ENCODE data around the gene CPNE5. TPM values are rescaled to one million over a fixed set of nuclear protein-coding genes. Genes with fewer than 3 reads are reported as not detected.

CPNE5 gene
- total RNA-seq, 1 donor from 2014 or later, result 0.13 TPM

- no peak overlapping the region for H3K4me3 ChIP-seq (ENCODE audit: low read depth, low read length)
- peaks cover 6% of the 10 kb centered on the region for H3K27me3 ChIP-seq (ENCODE audit: control insufficient read depth, insufficient read depth, low read length)
- TF ChIP-seq CTCF (IDR thresholded peaks at IDR 0.05; ENCODE audit: insufficient read depth, low read length, poor library complexity, severe bottlenecking), result no peak
- H3K36me3 ChIP-seq (ENCODE audit: control insufficient read depth, insufficient read depth, low read length), result no peaks in the 10 kb centered on the region
- DNase-seq (ENCODE audit: low read depth), result no peak
These were observed 8.7 kb upstream of the CPNE5 start for GRCh38 chr6:36847991-36848390.

- H3K4me3 ChIP-seq (ENCODE audit: low read depth, low read length), result no peak overlapping the region
- no peak for DNase-seq (ENCODE audit: low read depth)
- peaks cover 6% of the 10 kb centered on the region for H3K27me3 ChIP-seq (ENCODE audit: control insufficient read depth, insufficient read depth, low read length)
- TF ChIP-seq CTCF (IDR thresholded peaks at IDR 0.05; ENCODE audit: insufficient read depth, low read length, poor library complexity, severe bottlenecking), result no peak
- H3K36me3 ChIP-seq (ENCODE audit: control insufficient read depth, insufficient read depth, low read length), result no peaks in the 10 kb centered on the region
These were observed 7.9 kb upstream of the CPNE5 start for GRCh38 chr6:36847152-36847551.

GRCh38 chr6:36845233-36845632 is 6.0 kb upstream of the CPNE5 start:
- Histone ChIP-seq H3K4me3 (ENCODE audit: low read depth, low read length) (no peak overlapping the region), H3K27me3 (ENCODE audit: control insufficient read depth, insufficient read depth, low read length) (peaks cover 15% of the 10 kb centered on the region), H3K36me3 (ENCODE audit: control insufficient read depth, insufficient read depth, low read length) (no peaks in the 10 kb centered on the region)
- TF ChIP-seq CTCF (IDR thresholded peaks at IDR 0.05; ENCODE audit: insufficient read depth, low read length, poor library complexity, severe bottlenecking), result no peak
- DNase-seq (ENCODE audit: low read depth), result no peak

GRCh38 chr6:36844232-36845170 is 5.3 kb upstream of the CPNE5 start:
- H3K4me3 ChIP-seq (ENCODE audit: low read depth, low read length), result no peak overlapping the region
- H3K27me3 ChIP-seq (ENCODE audit: control insufficient read depth, insufficient read depth, low read length), result peaks cover 21% of the 10 kb centered on the region
- no peak for TF ChIP-seq CTCF (IDR thresholded peaks at IDR 0.05; ENCODE audit: insufficient read depth, low read length, poor library complexity, severe bottlenecking)
- no peaks in the 10 kb centered on the region for H3K36me3 ChIP-seq (ENCODE audit: control insufficient read depth, insufficient read depth, low read length)
- DNase-seq (ENCODE audit: low read depth), result no peak

GRCh38 chr6:36843170-36843569 is 3.9 kb upstream of the CPNE5 start:
- no peak for DNase-seq (ENCODE audit: low read depth)
- no peak for TF ChIP-seq CTCF (IDR thresholded peaks at IDR 0.05; ENCODE audit: insufficient read depth, low read length, poor library complexity, severe bottlenecking)
- Histone ChIP-seq H3K36me3 (ENCODE audit: control insufficient read depth, insufficient read depth, low read length) (no peaks in the 10 kb centered on the region), H3K4me3 (ENCODE audit: low read depth, low read length) (no peak overlapping the region), H3K27me3 (ENCODE audit: control insufficient read depth, insufficient read depth, low read length) (peaks cover 33% of the 10 kb centered on the region)

Measured in kidney epithelial cell (primary cell).